T-helper 2 cell treated with Interferon-gamma antibody and Interleukin-4, amounts not matched to agents 5 μg/mL and 100 μg/mL, for 36 hours (primary cell): Measurements from ENCODE around the gene HINT2.

Source experiments
- DNase-seq: peaks from one replicate; pipeline ENCODE4 v3.0.0; 2021; ENCODE audit warnings: low spot score
- H3K27ac Mint-ChIP-seq: one replicate; pipeline ENCODE4 v1.8.0; 2021; ENCODE audit warnings: mild to moderate bottlenecking, mixed read lengths
- H3K27me3 Mint-ChIP-seq: one replicate; pipeline ENCODE4 v1.8.0; 2021; ENCODE audit warnings: low read depth, mixed read lengths
- H3K36me3 Mint-ChIP-seq: one replicate; pipeline ENCODE4 v1.8.0; 2021; ENCODE audit warnings: low read depth, mixed read lengths
- H3K4me1 Mint-ChIP-seq: one replicate; pipeline ENCODE4 v1.8.0; 2021; ENCODE audit warnings: low read depth, mixed read lengths
- H3K4me3 Mint-ChIP-seq: one replicate; pipeline ENCODE4 v1.8.0; 2022; ENCODE audit warnings: mild to moderate bottlenecking, moderate library complexity, mixed read lengths
- H3K9me3 Mint-ChIP-seq: one replicate; pipeline ENCODE4 v1.8.0; 2021; ENCODE audit warnings: mixed read lengths

HINT2 gene

GRCh38 chr9:35832814-35833213, 18.0 kb upstream of the HINT2 start:
- H3K27me3 Mint-ChIP-seq = no peaks in the 10 kb centered on the region
- H3K27ac Mint-ChIP-seq = no peak overlapping the region
- no peak for DNase-seq
- no peaks in the 10 kb centered on the region for H3K9me3 Mint-ChIP-seq
- H3K36me3 Mint-ChIP-seq = no peaks in the 10 kb centered on the region
- H3K4me3 Mint-ChIP-seq = no peak overlapping the region
- peaks cover 20% of the 10 kb centered on the region for H3K4me1 Mint-ChIP-seq

GRCh38 chr9:35831040-35831439, 16.2 kb upstream of the HINT2 start:
- H3K27me3 Mint-ChIP-seq = peaks cover 3% of the 10 kb centered on the region
- H3K4me3 Mint-ChIP-seq = no peak overlapping the region
- H3K36me3 Mint-ChIP-seq = no peaks in the 10 kb centered on the region
- no peak overlapping the region for H3K27ac Mint-ChIP-seq
- DNase-seq = no peak
- no peaks in the 10 kb centered on the region for H3K9me3 Mint-ChIP-seq
- peaks cover 22% of the 10 kb centered on the region for H3K4me1 Mint-ChIP-seq

GRCh38 chr9:35829764-35830096, 14.9 kb upstream of the HINT2 start:
- H3K4me3 Mint-ChIP-seq = peak overlapping the region; percentile 86
- H3K4me1 Mint-ChIP-seq = peaks cover 23% of the 10 kb centered on the region
- peaks cover 3% of the 10 kb centered on the region for H3K27me3 Mint-ChIP-seq
- no peaks in the 10 kb centered on the region for H3K36me3 Mint-ChIP-seq
- no peak for DNase-seq
- H3K9me3 Mint-ChIP-seq = no peaks in the 10 kb centered on the region
- peak overlapping the region; percentile 85 for H3K27ac Mint-ChIP-seq

- peak within 1 kb of the TSS; percentile 93 for H3K4me3 Mint-ChIP-seq
- no peaks in the 10 kb centered on the region for H3K9me3 Mint-ChIP-seq
- peak within 1 kb of the TSS; percentile 85 for H3K27ac Mint-ChIP-seq
- no peaks in the 10 kb centered on the region for H3K36me3 Mint-ChIP-seq
- peaks cover 3% of the 10 kb centered on the region for H3K27me3 Mint-ChIP-seq
- peak; percentile 89 for DNase-seq
- H3K4me1 Mint-ChIP-seq = peaks cover 21% of the 10 kb centered on the region
These were observed 14.4 kb upstream of the HINT2 start, which contains the start of gene TMEM8B for GRCh38 chr9:35829084-35829763. TMEM8B (plus strand) TSS chr9:35829228; CDS start chr9:35829448, 220 bp downstream.

- Mint-ChIP-seq H3K4me3 (peak within 1 kb of the TSS; percentile 93), H3K27ac (peak within 1 kb of the TSS; percentile 85), H3K9me3 (no peaks in the 10 kb centered on the region), H3K4me1 (peaks cover 20% of the 10 kb centered on the region), H3K27me3 (peaks cover 3% of the 10 kb centered on the region), H3K36me3 (no peaks in the 10 kb centered on the region)
- peak; percentile 22 for DNase-seq
These were observed 13.9 kb upstream of the HINT2 start, which contains the start of gene FAM221B for GRCh38 chr9:35828716-35829083. FAM221B (minus strand) TSS chr9:35828732; CDS start chr9:35826161, 2,571 bp downstream.

GRCh38 chr9:35827486-35827885, 12.6 kb upstream of the HINT2 start:
- H3K9me3 Mint-ChIP-seq = no peaks in the 10 kb centered on the region
- H3K27ac Mint-ChIP-seq = no peak overlapping the region
- peaks cover 3% of the 10 kb centered on the region for H3K27me3 Mint-ChIP-seq
- H3K4me1 Mint-ChIP-seq = peaks cover 16% of the 10 kb centered on the region
- H3K4me3 Mint-ChIP-seq = peak overlapping the region; percentile 35
- no peaks in the 10 kb centered on the region for H3K36me3 Mint-ChIP-seq
- no peak for DNase-seq

- no peaks in the 10 kb centered on the region for H3K36me3 Mint-ChIP-seq
- H3K4me1 Mint-ChIP-seq = peaks cover 16% of the 10 kb centered on the region
- H3K27ac Mint-ChIP-seq = no peak overlapping the region
- no peak for DNase-seq
- H3K4me3 Mint-ChIP-seq = no peak overlapping the region
- H3K27me3 Mint-ChIP-seq = peaks cover 3% of the 10 kb centered on the region
- H3K9me3 Mint-ChIP-seq = no peaks in the 10 kb centered on the region
These were observed 11.3 kb upstream of the HINT2 start for GRCh38 chr9:35826071-35826701.

GRCh38 chr9:35822926-35823325, 8.1 kb upstream of the HINT2 start:
- no peaks in the 10 kb centered on the region for H3K36me3 Mint-ChIP-seq
- H3K27ac Mint-ChIP-seq = no peak overlapping the region
- peaks cover 6% of the 10 kb centered on the region for H3K4me1 Mint-ChIP-seq
- no peaks in the 10 kb centered on the region for H3K9me3 Mint-ChIP-seq
- no peak for DNase-seq
- H3K27me3 Mint-ChIP-seq = peaks cover 3% of the 10 kb centered on the region
- no peak overlapping the region for H3K4me3 Mint-ChIP-seq

- no peak for DNase-seq
- H3K4me3 Mint-ChIP-seq = no peak overlapping the region
- peaks cover 3% of the 10 kb centered on the region for H3K36me3 Mint-ChIP-seq
- H3K27ac Mint-ChIP-seq = no peak overlapping the region
- peaks cover 6% of the 10 kb centered on the region for H3K4me1 Mint-ChIP-seq
- H3K27me3 Mint-ChIP-seq = peaks cover 4% of the 10 kb centered on the region
- no peaks in the 10 kb centered on the region for H3K9me3 Mint-ChIP-seq
These were observed 5.2 kb upstream of the HINT2 start for GRCh38 chr9:35820076-35820475.

- H3K4me3 Mint-ChIP-seq = no peak overlapping the region
- no peak for DNase-seq
- no peak overlapping the region for H3K27ac Mint-ChIP-seq
- H3K36me3 Mint-ChIP-seq = peaks cover 3% of the 10 kb centered on the region
- H3K4me1 Mint-ChIP-seq = peaks cover 10% of the 10 kb centered on the region
- no peaks in the 10 kb centered on the region for H3K9me3 Mint-ChIP-seq
- peaks cover 4% of the 10 kb centered on the region for H3K27me3 Mint-ChIP-seq
These were observed 3.5 kb upstream of the HINT2 start for GRCh38 chr9:35818341-35818740.

DNA sequence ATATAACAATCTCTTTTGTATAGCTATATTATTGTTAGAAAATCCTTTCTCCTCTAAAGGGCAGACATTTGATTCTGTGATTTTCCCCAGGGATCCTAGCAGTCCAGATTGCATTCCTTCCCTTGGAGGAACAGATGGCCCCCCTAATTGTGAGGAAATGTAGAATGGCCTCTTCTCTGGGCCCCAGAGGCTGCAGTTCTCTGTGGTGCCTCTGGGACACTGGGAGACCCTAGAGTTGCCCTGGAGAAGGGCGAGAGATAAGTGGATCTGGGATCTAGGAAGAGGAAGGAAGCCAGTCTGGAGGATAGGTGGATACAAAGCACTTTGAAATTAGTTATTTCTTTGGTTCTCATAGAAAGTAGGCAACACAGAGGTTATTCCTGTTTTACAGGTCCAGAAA, 1.9 kb upstream of the HINT2 start:
- peaks cover 23% of the 10 kb centered on the region for H3K4me1 Mint-ChIP-seq
- no peak overlapping the region for H3K27ac Mint-ChIP-seq
- H3K9me3 Mint-ChIP-seq = no peaks in the 10 kb centered on the region
- peaks cover 6% of the 10 kb centered on the region for H3K36me3 Mint-ChIP-seq
- no peak overlapping the region for H3K4me3 Mint-ChIP-seq
- H3K27me3 Mint-ChIP-seq = peaks cover 4% of the 10 kb centered on the region
- no peak for DNase-seq

GRCh38 chr9:35814106-35814840, 569 bp downstream of the HINT2 start:
- DNase-seq = peak; percentile 51
- H3K9me3 Mint-ChIP-seq = no peaks in the 10 kb centered on the region
- peaks cover 24% of the 10 kb centered on the region for H3K4me1 Mint-ChIP-seq
- peak overlapping the region; percentile 91 for H3K27ac Mint-ChIP-seq
- peaks cover 12% of the 10 kb centered on the region for H3K36me3 Mint-ChIP-seq
- peak overlapping the region; percentile 94 for H3K4me3 Mint-ChIP-seq
- H3K27me3 Mint-ChIP-seq = peaks cover 4% of the 10 kb centered on the region

- peak overlapping the region; percentile 94 for H3K4me3 Mint-ChIP-seq
- peak overlapping the region; percentile 85 for H3K27ac Mint-ChIP-seq
- peaks cover 24% of the 10 kb centered on the region for H3K4me1 Mint-ChIP-seq
- H3K36me3 Mint-ChIP-seq = peaks cover 14% of the 10 kb centered on the region
- DNase-seq = no peak
- no peaks in the 10 kb centered on the region for H3K9me3 Mint-ChIP-seq
- H3K27me3 Mint-ChIP-seq = peaks cover 4% of the 10 kb centered on the region
These were observed 1.3 kb downstream of the HINT2 start for GRCh38 chr9:35813434-35814105.
